Neural cell (in vitro differentiated cells): Measurements from ENCODE around the gene HHIPL1. TPM values are rescaled to one million over a fixed set of nuclear protein-coding genes. Genes with fewer than 3 reads are reported as not detected.

Experiments used
- H2AFZ ChIP-seq: fragments of 200-600, 300-800 bp; sonication (generic), shearing (Covaris generic); 2 replicates; pipeline ENCODE4 v1.6.0; 2014; ENCODE audit warnings: low read depth, mild to moderate bottlenecking, antibody characterized with exemption, low read length, moderate library complexity
- H3F3A ChIP-seq: fragments of 200-600 bp; shearing (Covaris generic); 2 replicates; pipeline ENCODE4 v1.6.1; 2016; ENCODE audit warnings: mild to moderate bottlenecking, moderate library complexity, mixed read lengths, antibody characterized with exemption, low read length; ENCODE audit not compliant: insufficient read depth, poor library complexity, severe bottlenecking
- H3K27ac ChIP-seq: fragments of 200-600, 300-800 bp; sonication (generic), shearing (Covaris generic); 2 replicates; pipeline ENCODE4 v1.5.1; 2014; ENCODE audit warnings: mild to moderate bottlenecking, low read length, moderate library complexity
- H3K27me3 ChIP-seq: fragments of 300-800, 200-600 bp; sonication (generic), shearing (Covaris generic); 2 replicates; pipeline ENCODE4 v1.6.0; 2014; ENCODE audit warnings: mild to moderate bottlenecking, low read depth, low read length, moderate library complexity; ENCODE audit not compliant: insufficient read depth
- H3K36me3 ChIP-seq: fragments of 300-800, 200-600 bp; sonication (generic), shearing (Covaris generic); 2 replicates; pipeline ENCODE4 v1.5.1; 2014; ENCODE audit warnings: mild to moderate bottlenecking, antibody characterized with exemption, low read length, moderate library complexity; ENCODE audit not compliant: insufficient read depth
- H3K4me2 ChIP-seq: fragments of 300-800, 200-600 bp; sonication (generic), shearing (Covaris generic); 2 replicates; pipeline ENCODE4 v1.6.0; 2014; ENCODE audit warnings: mild to moderate bottlenecking, low read length
- H3K4me3 ChIP-seq: fragments of 300-800, 200-600 bp; sonication (generic), shearing (Covaris generic); 2 replicates; pipeline ENCODE4 v1.5.1; 2014; ENCODE audit warnings: mild to moderate bottlenecking, low read length, moderate library complexity
- H3K79me2 ChIP-seq: fragments of 200-600 bp; shearing (Covaris generic); replicated peaks from 2 replicates; pipeline ENCODE4 v1.6.0; 2014; ENCODE audit warnings: mild to moderate bottlenecking, low read length, moderate library complexity; ENCODE audit not compliant: insufficient read depth
- H3K9ac ChIP-seq: fragments of 300-800, 200-600 bp; sonication (generic), shearing (Covaris generic); 2 replicates; pipeline ENCODE4 v1.6.1; 2016; ENCODE audit warnings: mild to moderate bottlenecking, low read length, mixed read lengths
- H3K9me2 ChIP-seq: fragments of 200-600 bp; shearing (Covaris generic); 2 replicates; pipeline ENCODE4 v1.6.1; 2016; ENCODE audit warnings: mild to moderate bottlenecking, low read length, mixed read lengths; ENCODE audit not compliant: insufficient read depth
- H3K9me3 ChIP-seq: fragments of 200-600, 300-800 bp; sonication (generic), shearing (Covaris generic); 2 replicates; pipeline ENCODE4 v1.6.1; 2016; ENCODE audit warnings: mild to moderate bottlenecking, mixed run types, low read length, moderate library complexity, mixed read lengths
- H4K20me1 ChIP-seq: fragments of 200-600 bp; shearing (Covaris generic); 2 replicates; pipeline ENCODE4 v1.6.1; 2016; ENCODE audit warnings: mild to moderate bottlenecking, mixed run types; ENCODE audit not compliant: insufficient read depth
- EP300 ChIP-seq: fragments of 450-650 bp; conservative IDR thresholded peaks from 2 replicates; pipeline ENCODE4 v1.6.1; 2014; ENCODE audit warnings: antibody characterized with exemption, mild to moderate bottlenecking, moderate library complexity; ENCODE audit not compliant: poor library complexity, severe bottlenecking
- EZH2 ChIP-seq: fragments of 200-600, 300-800 bp; shearing (Covaris generic), sonication (generic); IDR thresholded peaks from 2 replicates; pipeline ENCODE4 v1.6.1; 2014; ENCODE audit warnings: antibody characterized with exemption, low read length, borderline replicate concordance, mild to moderate bottlenecking; ENCODE audit not compliant: insufficient read depth, poor library complexity, severe bottlenecking
- MXI1 ChIP-seq: fragments of 450-650 bp; conservative IDR thresholded peaks from 2 replicates; pipeline ENCODE4 v1.6.1; 2014; ENCODE audit warnings: antibody characterized with exemption, mild to moderate bottlenecking; ENCODE audit not compliant: poor library complexity, severe bottlenecking
- POLR2AphosphoS5 ChIP-seq: IDR thresholded peaks from 2 replicates; pipeline ENCODE4 v1.6.1; 2012
- RAD21 ChIP-seq: fragments of 450-650 bp; conservative IDR thresholded peaks from 2 replicates; pipeline ENCODE4 v1.6.1; 2014; ENCODE audit warnings: antibody characterized with exemption, mild to moderate bottlenecking, moderate library complexity
- SMC3 ChIP-seq: fragments of 450-650 bp; conservative IDR thresholded peaks from 2 replicates; pipeline ENCODE4 v1.6.1; 2014; ENCODE audit warnings: antibody characterized with exemption, mild to moderate bottlenecking, moderate library complexity; ENCODE audit not compliant: poor library complexity
- TAF1 ChIP-seq: IDR thresholded peaks from 2 replicates; pipeline ENCODE4 v1.6.1; 2012; ENCODE audit warnings: low read depth
- polyA plus RNA-seq: library from polyadenylated mRNA; depleted of rRNA; stranded (reverse); fragments of >200 nt; gene quantifications from 2 replicates; pipeline ENCODE4 v1.2.3, GENCODE V29; 2014
- TF ChIP-seq, protein P1 (sequence below): IDR thresholded peaks from 2 replicates; pipeline ENCODE4 v1.6.1; 2012; ENCODE audit warnings: borderline replicate concordance
- TF ChIP-seq, protein P2 (sequence below): fragments of 450-650 bp; IDR thresholded peaks from 2 replicates; pipeline ENCODE4 v1.5.1; 2014; ENCODE audit warnings: antibody characterized with exemption, mild to moderate bottlenecking, moderate library complexity; ENCODE audit not compliant: poor library complexity, severe bottlenecking

HHIPL1 gene
- polyA plus RNA-seq, 1 donor from 2014 or later: 0.47 TPM

DNA sequence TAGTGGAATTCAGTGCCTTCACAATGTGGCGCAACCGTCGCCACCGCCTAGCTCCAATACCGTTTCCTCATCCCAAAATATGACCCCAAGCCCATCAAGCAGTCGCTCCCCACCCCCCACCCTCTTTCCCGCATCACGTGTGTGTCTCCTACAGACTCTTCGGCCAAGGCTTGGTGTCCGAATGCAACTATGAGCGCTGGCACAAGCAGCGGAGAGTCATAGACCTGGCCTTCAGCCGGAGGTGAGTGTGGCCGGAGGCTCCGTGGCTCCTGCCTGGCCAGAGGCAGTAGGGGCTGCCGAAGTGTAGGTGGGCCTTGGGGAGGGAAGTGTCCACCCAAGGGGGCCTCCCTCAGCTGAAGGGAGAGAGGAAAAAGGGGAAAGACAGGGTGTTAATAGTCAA lies 54.9 kb downstream of the HHIPL1 start:
- no peaks in the 10 kb centered on the region for H3K9me2 ChIP-seq
- no peaks in the 10 kb centered on the region for H3K27me3 ChIP-seq
- H4K20me1 ChIP-seq: no peaks in the 10 kb centered on the region
- H3F3A ChIP-seq: no peaks in the 10 kb centered on the region
- no peak overlapping the region for H3K4me2 ChIP-seq
- H3K9ac ChIP-seq: no peak overlapping the region
- TF ChIP-seq EP300: no peak
- no peak for TF ChIP-seq RAD21
- TF ChIP-seq TAF1: no peak
- TF ChIP-seq POLR2AphosphoS5: no peak
- no peak for TF ChIP-seq EZH2
- TF ChIP-seq SMC3: no peak
- TF ChIP-seq, protein P1, sequence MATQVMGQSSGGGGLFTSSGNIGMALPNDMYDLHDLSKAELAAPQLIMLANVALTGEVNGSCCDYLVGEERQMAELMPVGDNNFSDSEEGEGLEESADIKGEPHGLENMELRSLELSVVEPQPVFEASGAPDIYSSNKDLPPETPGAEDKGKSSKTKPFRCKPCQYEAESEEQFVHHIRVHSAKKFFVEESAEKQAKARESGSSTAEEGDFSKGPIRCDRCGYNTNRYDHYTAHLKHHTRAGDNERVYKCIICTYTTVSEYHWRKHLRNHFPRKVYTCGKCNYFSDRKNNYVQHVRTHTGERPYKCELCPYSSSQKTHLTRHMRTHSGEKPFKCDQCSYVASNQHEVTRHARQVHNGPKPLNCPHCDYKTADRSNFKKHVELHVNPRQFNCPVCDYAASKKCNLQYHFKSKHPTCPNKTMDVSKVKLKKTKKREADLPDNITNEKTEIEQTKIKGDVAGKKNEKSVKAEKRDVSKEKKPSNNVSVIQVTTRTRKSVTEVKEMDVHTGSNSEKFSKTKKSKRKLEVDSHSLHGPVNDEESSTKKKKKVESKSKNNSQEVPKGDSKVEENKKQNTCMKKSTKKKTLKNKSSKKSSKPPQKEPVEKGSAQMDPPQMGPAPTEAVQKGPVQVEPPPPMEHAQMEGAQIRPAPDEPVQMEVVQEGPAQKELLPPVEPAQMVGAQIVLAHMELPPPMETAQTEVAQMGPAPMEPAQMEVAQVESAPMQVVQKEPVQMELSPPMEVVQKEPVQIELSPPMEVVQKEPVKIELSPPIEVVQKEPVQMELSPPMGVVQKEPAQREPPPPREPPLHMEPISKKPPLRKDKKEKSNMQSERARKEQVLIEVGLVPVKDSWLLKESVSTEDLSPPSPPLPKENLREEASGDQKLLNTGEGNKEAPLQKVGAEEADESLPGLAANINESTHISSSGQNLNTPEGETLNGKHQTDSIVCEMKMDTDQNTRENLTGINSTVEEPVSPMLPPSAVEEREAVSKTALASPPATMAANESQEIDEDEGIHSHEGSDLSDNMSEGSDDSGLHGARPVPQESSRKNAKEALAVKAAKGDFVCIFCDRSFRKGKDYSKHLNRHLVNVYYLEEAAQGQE: no peak
- TF ChIP-seq, protein P2, sequence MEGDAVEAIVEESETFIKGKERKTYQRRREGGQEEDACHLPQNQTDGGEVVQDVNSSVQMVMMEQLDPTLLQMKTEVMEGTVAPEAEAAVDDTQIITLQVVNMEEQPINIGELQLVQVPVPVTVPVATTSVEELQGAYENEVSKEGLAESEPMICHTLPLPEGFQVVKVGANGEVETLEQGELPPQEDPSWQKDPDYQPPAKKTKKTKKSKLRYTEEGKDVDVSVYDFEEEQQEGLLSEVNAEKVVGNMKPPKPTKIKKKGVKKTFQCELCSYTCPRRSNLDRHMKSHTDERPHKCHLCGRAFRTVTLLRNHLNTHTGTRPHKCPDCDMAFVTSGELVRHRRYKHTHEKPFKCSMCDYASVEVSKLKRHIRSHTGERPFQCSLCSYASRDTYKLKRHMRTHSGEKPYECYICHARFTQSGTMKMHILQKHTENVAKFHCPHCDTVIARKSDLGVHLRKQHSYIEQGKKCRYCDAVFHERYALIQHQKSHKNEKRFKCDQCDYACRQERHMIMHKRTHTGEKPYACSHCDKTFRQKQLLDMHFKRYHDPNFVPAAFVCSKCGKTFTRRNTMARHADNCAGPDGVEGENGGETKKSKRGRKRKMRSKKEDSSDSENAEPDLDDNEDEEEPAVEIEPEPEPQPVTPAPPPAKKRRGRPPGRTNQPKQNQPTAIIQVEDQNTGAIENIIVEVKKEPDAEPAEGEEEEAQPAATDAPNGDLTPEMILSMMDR: no peak
- no peak for TF ChIP-seq MXI1
- H3K27ac ChIP-seq: no peak overlapping the region
- no peaks in the 10 kb centered on the region for H3K36me3 ChIP-seq
- H3K4me3 ChIP-seq: no peak overlapping the region
- H3K9me3 ChIP-seq: peaks cover 5% of the 10 kb centered on the region
- H3K79me2 ChIP-seq: no peaks in the 10 kb centered on the region
- no peak overlapping the region for H2AFZ ChIP-seq

DNA sequence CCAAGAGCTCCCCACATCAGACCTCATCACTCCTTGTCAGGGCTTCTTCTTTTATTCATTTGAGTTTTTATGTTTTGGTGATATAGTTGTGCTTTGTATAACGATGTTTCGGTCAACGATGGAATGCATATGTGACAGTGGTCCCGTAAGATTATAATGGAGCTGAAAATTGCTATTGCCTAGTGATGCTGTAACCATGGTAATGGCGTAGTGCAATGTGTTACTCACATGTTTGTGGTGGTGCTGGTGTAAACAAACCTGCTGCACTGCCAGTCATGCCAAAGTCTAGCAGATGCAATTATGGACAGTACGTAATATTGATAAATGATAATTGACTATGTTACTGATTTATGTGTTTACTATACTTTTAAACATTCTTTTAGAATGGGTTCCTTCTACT lies 55.5 kb downstream of the HHIPL1 start:
- Histone ChIP-seq H3K9me2 (no peaks in the 10 kb centered on the region), H3K4me2 (no peak overlapping the region), H2AFZ (no peak overlapping the region), H4K20me1 (no peaks in the 10 kb centered on the region), H3K27ac (no peak overlapping the region), H3K9me3 (peaks cover 5% of the 10 kb centered on the region), H3K36me3 (no peaks in the 10 kb centered on the region), H3K27me3 (no peaks in the 10 kb centered on the region), H3K4me3 (no peak overlapping the region), H3K9ac (no peak overlapping the region), H3F3A (no peaks in the 10 kb centered on the region), H3K79me2 (no peaks in the 10 kb centered on the region)
- TF ChIP-seq, protein P2: no peak
- TF ChIP-seq RAD21 (no peak), EZH2 (no peak), SMC3 (no peak), EP300 (no peak), TAF1 (no peak), MXI1 (no peak)
